Spleen (tissue), 11 donors: ENCODE data around the gene MARK3. TPM values are rescaled to one million over a fixed set of nuclear protein-coding genes. Genes with fewer than 3 reads are reported as not detected.

Source experiments
- DNase-seq: peaks from one replicate; pipeline ENCODE4 v3.0.0-alpha.2; 2020
- H3K27ac ChIP-seq, 8 donors: fragments of 200-600 bp; sonication (generic) in 7 of 8; 1 replicate in 4 of 8; 2 replicates in 4 of 8; pipeline versions ENCODE4 v1.5.0 to v1.8.0; 2016 to 2021; ENCODE audit warnings: inconsistent platforms in 4 of 8, mild to moderate bottlenecking in 4 of 8, moderate library complexity in 1 of 8
- H3K27me3 ChIP-seq, 7 donors: fragments of 200-600 bp; sonication (generic) in 6 of 7; replicated peaks in 1 of 7; 1 replicate in 4 of 7; 2 replicates in 3 of 7; pipeline versions ENCODE4 v1.5.0 to v1.8.0; 2016 to 2021; ENCODE audit warnings: inconsistent platforms in 3 of 7, mild to moderate bottlenecking in 1 of 7
- H3K36me3 ChIP-seq, 6 donors: fragments of 200-600 bp; sonication (generic) in 5 of 6; 1 replicate in 4 of 6; 2 replicates in 2 of 6; pipeline versions ENCODE4 v1.5.0 to v1.8.0; 2016 to 2021; ENCODE audit warnings: inconsistent platforms in 2 of 6
- H3K4me1 ChIP-seq, 6 donors: fragments of 200-600 bp; sonication (generic) in 5 of 6; 1 replicate in 3 of 6; 2 replicates in 3 of 6; pipeline versions ENCODE4 v1.5.0 to v1.8.0; 2016 to 2021; ENCODE audit warnings: inconsistent platforms in 3 of 6
- H3K4me3 ChIP-seq, 8 donors: fragments of 200-600 bp; sonication (generic) in 7 of 8; 1 replicate in 4 of 8; 2 replicates in 4 of 8; pipeline versions ENCODE4 v1.5.0 to v1.8.0; 2016 to 2021; ENCODE audit warnings: inconsistent platforms in 4 of 8, mild to moderate bottlenecking in 4 of 8, moderate library complexity in 2 of 8
- H3K9me3 ChIP-seq, 8 donors: fragments of 200-600 bp; sonication (generic) in 7 of 8; 1 replicate in 4 of 8; 2 replicates in 4 of 8; pipeline versions ENCODE4 v1.5.0 to v1.8.0; 2016 to 2021; ENCODE audit warnings: inconsistent platforms in 4 of 8
- POLR2A ChIP-seq, 3 donors: fragments of 450-650 bp; IDR thresholded peaks; one replicate each; pipeline ENCODE4 v1.5.1; 2017; ENCODE audit warnings: antibody characterized with exemption in 3 of 3, mild to moderate bottlenecking in 1 of 3
- POLR2AphosphoS5 ChIP-seq, 3 donors: sonication (generic); formaldehyde crosslinking; IDR thresholded peaks; one replicate each; pipeline ENCODE4 v1.5.1; 2017; ENCODE audit warnings: antibody characterized with exemption in 3 of 3
- WGBS, 5 donors: extraction: QIAGEN DNeasy Blood & Tissue Kit in 3 of 5; methylation state at CpG; one replicate each; pipeline versions ENCODE4 v1.1.5 to v1.1.7; 2013 to 2018; 5-methylcytosine and 5-hydroxymethylcytosine counted together
- intact Hi-C: fragments of 100-400 bp; cut with DNase I; formaldehyde crosslinking; loops from one replicate; pipeline ENCODE4 v1.15.0; 2023; ENCODE audit warnings: low total_unique reads
- polyA plus RNA-seq, 3 donors: library from polyadenylated mRNA; stranded (reverse); fragments of 200-250 nt; gene quantifications; one replicate each; pipeline ENCODE4 v1.2.1, GENCODE V29; 2013
- total RNA-seq, 7 donors: library from RNA; depleted of rRNA in 3 of 7; stranded (reverse); fragments of >200 nt in 3 of 7; fragmentation: NEBNext Ultra II Directional in 4 of 7; extraction: Animal tissue kit (Norgen Biotek cat#: 25700) in 4 of 7; gene quantifications; one replicate each; pipeline versions ENCODE4 v1.1.0 to v1.2.1, GENCODE V29; 2016 to 2021
- TF ChIP-seq, protein P1 (sequence below), 11 experiments: fragments of 200-600 bp in 7 of 11; fragments of 450-650 bp in 4 of 11; sonication (generic) in 4 of 11; IDR thresholded peaks in 8 of 11; conservative IDR thresholded peaks in 3 of 11; 1 replicate in 7 of 11; 2 replicates in 4 of 11; pipeline versions ENCODE4 v1.4.0 to v1.8.0; 2016 to 2021; ENCODE audit warnings: antibody characterized with exemption in 11 of 11, inconsistent platforms in 4 of 11, mild to moderate bottlenecking in 1 of 11
- donor health status: healthy with polysubstance abuse.
- donor health status: DM: no; HTN: no; CAD: no; lungs with moderate emphysema.
- donor health status: DM: no; HTN: no; CAD: no.
- donor health status: Bipolar disorder and iron deficiency.
- donor health status: healthy.
- donor health status: DM: no; HTN: no; CAD: no.
- donor health status: DM: yes; HTN: yes; CAD: no.

Gene MARK3
- total and polyA plus RNA-seq, 10 donors, result 40.4 to 144 (median 106) TPM

DNA sequence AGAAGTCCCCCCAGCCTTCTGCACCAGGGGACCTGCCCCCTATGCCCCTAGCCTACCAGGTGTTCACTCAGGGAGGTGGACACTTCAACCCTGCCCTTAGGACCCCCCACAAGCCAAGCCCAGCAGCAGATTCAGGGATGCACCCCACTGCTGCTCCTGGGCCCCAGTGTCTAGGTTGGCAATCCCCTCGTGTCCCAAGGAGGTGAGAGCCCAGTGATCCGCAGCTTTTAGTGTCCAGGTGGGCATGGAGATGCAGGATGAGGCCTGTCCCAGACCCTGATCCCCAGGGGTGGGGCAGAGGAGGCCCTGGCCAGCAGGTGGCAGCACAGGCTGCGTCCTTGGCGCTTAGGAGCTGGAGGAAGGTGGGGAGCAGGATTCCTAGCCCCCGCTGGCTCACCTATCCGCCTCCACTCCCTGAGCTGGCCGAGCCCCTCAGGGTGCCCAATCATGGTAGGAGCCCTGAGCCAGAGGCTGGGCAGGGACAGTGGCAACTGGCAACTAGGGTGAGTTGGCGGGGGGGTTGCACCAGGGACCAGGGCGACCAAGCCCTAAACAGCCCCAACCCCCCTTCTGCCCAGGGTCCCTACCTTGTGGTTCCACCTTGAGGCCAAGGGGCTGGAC is 133.3 kb downstream of the MARK3 start:
- DNase-seq, result peak; percentile 91
- no peak overlapping the region for H3K4me3 ChIP-seq
- TF ChIP-seq POLR2AphosphoS5 (IDR thresholded peaks at IDR 0.05) (peak; percentile 14 to 63 (median 56)), POLR2A (IDR thresholded peaks at IDR 0.05) (no peak)
- TF ChIP-seq, protein P1, sequence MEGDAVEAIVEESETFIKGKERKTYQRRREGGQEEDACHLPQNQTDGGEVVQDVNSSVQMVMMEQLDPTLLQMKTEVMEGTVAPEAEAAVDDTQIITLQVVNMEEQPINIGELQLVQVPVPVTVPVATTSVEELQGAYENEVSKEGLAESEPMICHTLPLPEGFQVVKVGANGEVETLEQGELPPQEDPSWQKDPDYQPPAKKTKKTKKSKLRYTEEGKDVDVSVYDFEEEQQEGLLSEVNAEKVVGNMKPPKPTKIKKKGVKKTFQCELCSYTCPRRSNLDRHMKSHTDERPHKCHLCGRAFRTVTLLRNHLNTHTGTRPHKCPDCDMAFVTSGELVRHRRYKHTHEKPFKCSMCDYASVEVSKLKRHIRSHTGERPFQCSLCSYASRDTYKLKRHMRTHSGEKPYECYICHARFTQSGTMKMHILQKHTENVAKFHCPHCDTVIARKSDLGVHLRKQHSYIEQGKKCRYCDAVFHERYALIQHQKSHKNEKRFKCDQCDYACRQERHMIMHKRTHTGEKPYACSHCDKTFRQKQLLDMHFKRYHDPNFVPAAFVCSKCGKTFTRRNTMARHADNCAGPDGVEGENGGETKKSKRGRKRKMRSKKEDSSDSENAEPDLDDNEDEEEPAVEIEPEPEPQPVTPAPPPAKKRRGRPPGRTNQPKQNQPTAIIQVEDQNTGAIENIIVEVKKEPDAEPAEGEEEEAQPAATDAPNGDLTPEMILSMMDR (IDR thresholded peaks at IDR 0.05 in 8 of 11, conservative IDR thresholded peaks at IDR 0.05 in 3 of 11), result peak; percentile 73 to 92 (median 89)
- intact Hi-C loops, result loop anchor here (5.0 kb wide), 1 partner anchor 34 kb away; no protein-coding TSS in a partner anchor
- peaks cover 28 to 63% (median 56%) of the 10 kb centered on the region in 6 donors for H3K4me1 ChIP-seq
- H3K36me3 ChIP-seq, result no peaks in the 10 kb centered on the region
- WGBS, 5 donors, result 44 to 70% (median 48%) methylated on average over 3 to 9 of the region's 9 CpGs
- H3K27ac ChIP-seq, result peak overlapping the region in 3 of 8 donors; percentile 5 to 33 (median 18)
- H3K27me3 ChIP-seq, result peaks cover 0 to 47% (median 24%) of the 10 kb centered on the region in 7 donors
- no peaks in the 10 kb centered on the region for H3K9me3 ChIP-seq

DNA sequence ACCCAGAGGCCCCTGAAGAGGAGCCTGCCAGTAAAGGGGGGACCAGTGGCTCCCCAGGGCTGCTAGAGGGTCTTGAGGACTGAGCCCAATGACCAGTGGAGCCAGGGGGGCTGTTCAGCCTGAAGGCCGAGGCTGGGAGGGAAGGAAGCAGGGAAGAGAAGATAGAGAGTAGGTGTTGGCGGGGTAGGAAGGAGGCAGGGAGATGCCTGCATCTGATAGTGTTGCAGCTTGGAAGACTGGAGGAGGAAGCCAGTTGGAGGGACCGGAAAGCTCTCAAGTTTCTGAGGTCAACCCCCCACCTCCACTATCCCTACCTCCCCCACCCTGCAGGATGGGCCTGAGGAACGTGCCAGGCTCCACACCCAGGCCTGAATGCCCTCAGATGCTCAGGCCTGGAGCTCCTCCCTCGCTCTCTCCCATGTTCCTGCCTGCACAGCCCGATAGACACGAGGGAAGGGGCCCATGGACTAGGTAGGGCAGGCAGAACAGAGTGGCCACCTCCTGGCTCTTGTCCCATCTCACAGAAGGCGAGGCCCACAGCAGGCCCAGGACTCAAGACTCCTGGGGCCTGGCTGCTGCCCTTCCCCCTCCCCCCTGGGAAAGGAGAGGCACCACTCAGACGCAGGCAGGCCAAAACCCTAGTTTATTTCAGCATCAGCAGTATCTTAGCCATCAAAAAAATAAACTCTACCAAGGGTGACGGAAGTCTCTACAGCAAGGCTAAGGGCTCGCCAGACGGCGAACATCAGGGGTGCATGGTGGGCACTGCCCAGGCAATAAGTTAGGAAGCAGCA is 134.0 kb downstream of the MARK3 start:
- Histone ChIP-seq H3K9me3 (no peaks in the 10 kb centered on the region), H3K27ac (peak overlapping the region in 3 of 8 donors; percentile 5 to 18 (median 10)), H3K27me3 (peaks cover 0 to 54% (median 24%) of the 10 kb centered on the region in 7 donors), H3K36me3 (no peaks in the 10 kb centered on the region), H3K4me1 (peaks cover 28 to 59% (median 55%) of the 10 kb centered on the region in 6 donors), H3K4me3 (no peak overlapping the region)
- TF ChIP-seq, protein P1 (IDR thresholded peaks at IDR 0.05 in 8 of 11, conservative IDR thresholded peaks at IDR 0.05 in 3 of 11), result no peak
- no peak for TF ChIP-seq POLR2AphosphoS5 (IDR thresholded peaks at IDR 0.05)
- no peak for TF ChIP-seq POLR2A (IDR thresholded peaks at IDR 0.05)
- WGBS, 5 donors, result 32 to 44% (median 37%) methylated on average over 13 of the region's 13 CpGs
- peak; percentile 69 for DNase-seq
- intact Hi-C loops, result loop anchor here (5.0 kb wide), 1 partner anchor 33 kb away; no protein-coding TSS in a partner anchor

DNA sequence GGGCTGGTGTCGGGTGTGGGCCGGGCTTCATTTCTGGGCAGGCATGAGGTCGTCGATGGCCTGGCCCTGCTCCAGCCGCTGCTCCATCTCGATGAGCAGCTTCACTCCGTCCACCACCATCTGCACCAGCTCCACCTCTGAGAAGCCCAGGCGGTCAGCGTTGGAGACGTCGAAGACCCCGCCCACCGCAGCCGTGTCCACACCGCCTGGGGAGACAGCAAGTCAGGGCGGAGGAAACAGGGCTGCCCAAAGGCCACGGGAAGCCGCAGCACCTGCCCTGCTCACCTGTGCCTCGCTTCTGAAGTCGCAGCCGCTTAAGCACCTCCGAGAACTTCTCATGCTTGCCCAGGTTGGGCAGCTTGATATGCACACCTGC is 134.6 kb downstream of the MARK3 start:
- intact Hi-C loops, result loop anchor here (5.0 kb wide), 1 partner anchor 32 kb away; no protein-coding TSS in a partner anchor
- H3K4me1 ChIP-seq, result peaks cover 28 to 59% (median 55%) of the 10 kb centered on the region in 6 donors
- peak overlapping the region in 2 of 8 donors; percentile 5 to 10 for H3K27ac ChIP-seq
- H3K9me3 ChIP-seq, result no peaks in the 10 kb centered on the region
- no peak overlapping the region for H3K4me3 ChIP-seq
- TF ChIP-seq POLR2AphosphoS5 (IDR thresholded peaks at IDR 0.05) (no peak), POLR2A (IDR thresholded peaks at IDR 0.05) (no peak)
- TF ChIP-seq, protein P1 (IDR thresholded peaks at IDR 0.05 in 8 of 11, conservative IDR thresholded peaks at IDR 0.05 in 3 of 11), result no peak
- 68 to 89% (median 78%) methylated on average over 21 to 22 of the region's 22 CpGs for WGBS, 5 donors
- DNase-seq, result peak; percentile 75
- peaks cover 0 to 55% (median 24%) of the 10 kb centered on the region in 7 donors for H3K27me3 ChIP-seq
- H3K36me3 ChIP-seq, result no peaks in the 10 kb centered on the region
